ENCODE results near the gene ITFG1. TPM values are rescaled to one million over a fixed set of nuclear protein-coding genes. Genes with fewer than 3 reads are reported as not detected.

Gene ITFG1
- total and polyA plus RNA-seq, 2 donors from 2014 or later = 63.7 to 69.7 TPM

- H3K9me3 ChIP-seq (ENCODE audit: control insufficient read depth in 2 of 3, insufficient read depth in 1 of 3, low read length in 3 of 3) = no peaks in the 10 kb centered on the region
- TF ChIP-seq CTCF (IDR thresholded peaks at IDR 0.05; ENCODE audit: borderline replicate concordance, extremely low read depth, insufficient read depth) = no peak
- H3K27me3 ChIP-seq (ENCODE audit: control insufficient read depth, insufficient read depth, low read length) = no peaks in the 10 kb centered on the region
- H3K36me3 ChIP-seq (ENCODE audit: control insufficient read depth in 2 of 3, insufficient read depth in 3 of 3, low read length in 3 of 3) = no peaks in the 10 kb centered on the region
- no peaks in the 10 kb centered on the region for H3K4me1 ChIP-seq (ENCODE audit: control insufficient read depth in 2 of 3, insufficient read depth in 2 of 3, low read depth in 1 of 3, low read length in 3 of 3)
- H3K9ac ChIP-seq (ENCODE audit: low read length in 3 of 3) = no peak overlapping the region
- DNase-seq (no peak), FAIRE-seq (no peak)
- intact Hi-C loops (cut with DNase I) = no loop called here
- H3K4me3 ChIP-seq (ENCODE audit: low read length in 3 of 3) = no peak overlapping the region
- H3K27ac ChIP-seq (ENCODE audit: low read depth in 2 of 2, low read length in 2 of 2) = no peak overlapping the region
Observed at GRCh38 chr16:47180073-47180472, 280.8 kb downstream of the ITFG1 start.

- intact Hi-C loops (cut with DNase I) = no loop called here
- DNase-seq (no peak), FAIRE-seq (peak; percentile 95)
Observed at GRCh38 chr16:47175152-47175551, 285.7 kb downstream of the ITFG1 start.

GRCh38 chr16:47162670-47163420, 298.0 kb downstream of the ITFG1 start:
- FAIRE-seq = no peak
- intact Hi-C loops (cut with DNase I) = no loop called here
- H3K4me3 ChIP-seq (ENCODE audit: low read length in 3 of 3) = no peak overlapping the region
- DNase-seq = no peak
- no peaks in the 10 kb centered on the region for H3K4me1 ChIP-seq (ENCODE audit: control insufficient read depth in 2 of 3, insufficient read depth in 2 of 3, low read depth in 1 of 3, low read length in 3 of 3)
- no peaks in the 10 kb centered on the region for H3K27me3 ChIP-seq (ENCODE audit: control insufficient read depth, insufficient read depth, low read length)
- TF ChIP-seq CTCF (IDR thresholded peaks at IDR 0.05; ENCODE audit: borderline replicate concordance, extremely low read depth, insufficient read depth) = no peak
- H3K27ac ChIP-seq (ENCODE audit: low read depth in 2 of 2, low read length in 2 of 2) = no peak overlapping the region
- H3K36me3 ChIP-seq (ENCODE audit: control insufficient read depth in 2 of 3, insufficient read depth in 3 of 3, low read length in 3 of 3) = no peaks in the 10 kb centered on the region
- no peak overlapping the region for H3K9ac ChIP-seq (ENCODE audit: low read length in 3 of 3)
- H3K9me3 ChIP-seq (ENCODE audit: control insufficient read depth in 2 of 3, insufficient read depth in 1 of 3, low read length in 3 of 3) = no peaks in the 10 kb centered on the region

More at GRCh38 chr16:47175152-47175551, 285.7 kb downstream of the ITFG1 start:
- no peaks in the 10 kb centered on the region for H3K27me3 ChIP-seq (ENCODE audit: control insufficient read depth, insufficient read depth, low read length)
- no peaks in the 10 kb centered on the region for H3K4me1 ChIP-seq (ENCODE audit: control insufficient read depth in 2 of 3, insufficient read depth in 2 of 3, low read depth in 1 of 3, low read length in 3 of 3)
- no peak for TF ChIP-seq CTCF (IDR thresholded peaks at IDR 0.05; ENCODE audit: borderline replicate concordance, extremely low read depth, insufficient read depth)
- no peaks in the 10 kb centered on the region for H3K36me3 ChIP-seq (ENCODE audit: control insufficient read depth in 2 of 3, insufficient read depth in 3 of 3, low read length in 3 of 3)
- no peak overlapping the region for H3K4me3 ChIP-seq (ENCODE audit: low read length in 3 of 3)
- H3K9me3 ChIP-seq (ENCODE audit: control insufficient read depth in 2 of 3, insufficient read depth in 1 of 3, low read length in 3 of 3) = no peaks in the 10 kb centered on the region
- no peak overlapping the region for H3K9ac ChIP-seq (ENCODE audit: low read length in 3 of 3)
- H3K27ac ChIP-seq (ENCODE audit: low read depth in 2 of 2, low read length in 2 of 2) = no peak overlapping the region

Data from kidney (tissue), 14 donors.